Measurements from ENCODE around the gene VRK2.
"Not testable (repeated sequence)": the region's sequence is repeated elsewhere in the genome, so short reads cannot be mapped to it uniquely, and the experiment has no call there.

The VRK2 gene

GRCh38 chr2:58186501-58186900 lies 139.9 kb downstream of the VRK2 start:
- peaks cover 0 to 42% of the 10 kb centered on the region in 2 donors for H3K36me3 ChIP-seq (replicated peaks in 1 of 2; ENCODE audit: control insufficient read depth in 2 of 2, insufficient read depth in 2 of 2, low read length in 2 of 2)
- H3K4me3 ChIP-seq (ENCODE audit: low read length in 2 of 2): no peak overlapping the region
- H4K91ac ChIP-seq (ENCODE audit: low read depth, low read length, poor library complexity): no peak overlapping the region
- no peaks in the 10 kb centered on the region for H3K4me1 ChIP-seq (ENCODE audit: control insufficient read depth in 2 of 2, insufficient read depth in 1 of 2, low read depth in 1 of 2, low read length in 2 of 2)
- no peak overlapping the region for H2AK5ac ChIP-seq (ENCODE audit: low read depth, low read length)
- no peak overlapping the region for H2BK5ac ChIP-seq (ENCODE audit: low read length)
- H3K23ac ChIP-seq (ENCODE audit: low read depth, low read length, poor library complexity): no peak overlapping the region
- H3K14ac ChIP-seq (ENCODE audit: low read length): no peak overlapping the region
- H2BK120ac ChIP-seq (ENCODE audit: low read depth, low read length): no peak overlapping the region
- H2AFZ ChIP-seq (ENCODE audit: low read length): no peak overlapping the region
- no peaks in the 10 kb centered on the region for H3K9me3 ChIP-seq (replicated peaks in 1 of 2; ENCODE audit: control insufficient read depth in 2 of 2, insufficient read depth in 1 of 2, low read depth in 1 of 2, low read length in 2 of 2)
- no peak for DNase-seq (ENCODE audit: low spot score)
- H4K8ac ChIP-seq (ENCODE audit: low read depth, low read length): no peak overlapping the region
- H3K27ac ChIP-seq (replicated peaks; ENCODE audit: low read length): no peak overlapping the region
- no peak overlapping the region for H2BK12ac ChIP-seq (ENCODE audit: low read length)
- WGBS, 2 donors (ENCODE audit: extremely low coverage in 2 of 2, insufficient read length in 2 of 2, insufficient replicate concordance in 1 of 2): no CpG with 5 or more reads among the region's 4 CpGs
- H3K79me1 ChIP-seq (ENCODE audit: low read depth, low read length): no peaks in the 10 kb centered on the region
- H3K18ac ChIP-seq (ENCODE audit: low read length): no peak overlapping the region
- no peaks in the 10 kb centered on the region for H3K27me3 ChIP-seq (ENCODE audit: control insufficient read depth in 3 of 3, insufficient read depth in 3 of 3, low read depth in 1 of 3, low read length in 3 of 3)
- no peak overlapping the region for H3K9ac ChIP-seq (ENCODE audit: low read depth, low read length, poor library complexity)
- no peak overlapping the region for H3K4ac ChIP-seq (ENCODE audit: low read length)
- H2BK15ac ChIP-seq (ENCODE audit: low read length): no peak overlapping the region
- no peak overlapping the region for H3K4me2 ChIP-seq (ENCODE audit: insufficient read depth, low read length, poor library complexity, severe bottlenecking)

GRCh38 chr2:58187022-58187421 lies 140.4 kb downstream of the VRK2 start:
- H2BK15ac ChIP-seq (ENCODE audit: low read length); H3K4ac ChIP-seq (ENCODE audit: low read length); H2BK5ac ChIP-seq (ENCODE audit: low read length); H3K18ac ChIP-seq (ENCODE audit: low read length); H3K79me1 ChIP-seq (ENCODE audit: low read depth, low read length); H4K91ac ChIP-seq (ENCODE audit: low read depth, low read length, poor library complexity); H3K27ac ChIP-seq (replicated peaks; ENCODE audit: low read length); H3K23ac ChIP-seq (ENCODE audit: low read depth, low read length, poor library complexity); H3K4me3 ChIP-seq (ENCODE audit: low read length in 2 of 2); H3K4me2 ChIP-seq (ENCODE audit: insufficient read depth, low read length, poor library complexity, severe bottlenecking); H3K9ac ChIP-seq (ENCODE audit: low read depth, low read length, poor library complexity); H2AFZ ChIP-seq (ENCODE audit: low read length); H3K27me3 ChIP-seq (ENCODE audit: control insufficient read depth in 3 of 3, insufficient read depth in 3 of 3, low read depth in 1 of 3, low read length in 3 of 3); H2BK120ac ChIP-seq (ENCODE audit: low read depth, low read length); H3K4me1 ChIP-seq (ENCODE audit: control insufficient read depth in 2 of 2, insufficient read depth in 1 of 2, low read depth in 1 of 2, low read length in 2 of 2); H4K8ac ChIP-seq (ENCODE audit: low read depth, low read length); H3K14ac ChIP-seq (ENCODE audit: low read length); H2BK12ac ChIP-seq (ENCODE audit: low read length); H3K9me3 ChIP-seq (replicated peaks in 1 of 2; ENCODE audit: control insufficient read depth in 2 of 2, insufficient read depth in 1 of 2, low read depth in 1 of 2, low read length in 2 of 2); DNase-seq (ENCODE audit: low spot score); H2AK5ac ChIP-seq (ENCODE audit: low read depth, low read length): not testable (repeated sequence)
- no CpG with 5 or more reads among the region's 6 CpGs for WGBS, 2 donors (ENCODE audit: extremely low coverage in 2 of 2, insufficient read length in 2 of 2, insufficient replicate concordance in 1 of 2)
- peaks cover 0 to 47% of the 10 kb centered on the region in 2 donors for H3K36me3 ChIP-seq (replicated peaks in 1 of 2; ENCODE audit: control insufficient read depth in 2 of 2, insufficient read depth in 2 of 2, low read length in 2 of 2)

GRCh38 chr2:58194458-58194857 lies 147.9 kb downstream of the VRK2 start:
- H3K4me3 ChIP-seq (ENCODE audit: low read length in 2 of 2): no peak overlapping the region
- H3K36me3 ChIP-seq (replicated peaks in 1 of 2; ENCODE audit: control insufficient read depth in 2 of 2, insufficient read depth in 2 of 2, low read length in 2 of 2): peaks cover 2 to 69% of the 10 kb centered on the region in 2 donors
- no peak overlapping the region for H3K23ac ChIP-seq (ENCODE audit: low read depth, low read length, poor library complexity)
- H3K4me2 ChIP-seq (ENCODE audit: insufficient read depth, low read length, poor library complexity, severe bottlenecking): no peak overlapping the region
- no peaks in the 10 kb centered on the region for H3K4me1 ChIP-seq (ENCODE audit: control insufficient read depth in 2 of 2, insufficient read depth in 1 of 2, low read depth in 1 of 2, low read length in 2 of 2)
- H3K27me3 ChIP-seq (ENCODE audit: control insufficient read depth in 3 of 3, insufficient read depth in 3 of 3, low read depth in 1 of 3, low read length in 3 of 3): no peaks in the 10 kb centered on the region
- peaks cover 2% of the 10 kb centered on the region for H3K79me1 ChIP-seq (ENCODE audit: low read depth, low read length)
- no peak overlapping the region for H3K27ac ChIP-seq (replicated peaks; ENCODE audit: low read length)
- H2BK5ac ChIP-seq (ENCODE audit: low read length): no peak overlapping the region
- no peak overlapping the region for H3K14ac ChIP-seq (ENCODE audit: low read length)
- no peak overlapping the region for H2BK120ac ChIP-seq (ENCODE audit: low read depth, low read length)
- H2AK5ac ChIP-seq (ENCODE audit: low read depth, low read length): no peak overlapping the region
- H4K91ac ChIP-seq (ENCODE audit: low read depth, low read length, poor library complexity): no peak overlapping the region
- H2BK12ac ChIP-seq (ENCODE audit: low read length): no peak overlapping the region
- WGBS, 2 donors (ENCODE audit: extremely low coverage in 2 of 2, insufficient read length in 2 of 2, insufficient replicate concordance in 1 of 2): no CpG with 5 or more reads among the region's 2 CpGs
- no peak overlapping the region for H4K8ac ChIP-seq (ENCODE audit: low read depth, low read length)
- H3K18ac ChIP-seq (ENCODE audit: low read length): no peak overlapping the region
- no peak overlapping the region for H2BK15ac ChIP-seq (ENCODE audit: low read length)
- no peaks in the 10 kb centered on the region for H3K9me3 ChIP-seq (replicated peaks in 1 of 2; ENCODE audit: control insufficient read depth in 2 of 2, insufficient read depth in 1 of 2, low read depth in 1 of 2, low read length in 2 of 2)
- no peak overlapping the region for H2AFZ ChIP-seq (ENCODE audit: low read length)
- no peak overlapping the region for H3K4ac ChIP-seq (ENCODE audit: low read length)
- no peak overlapping the region for H3K9ac ChIP-seq (ENCODE audit: low read depth, low read length, poor library complexity)
- DNase-seq (ENCODE audit: low spot score): no peak

- Histone ChIP-seq H3K4ac (ENCODE audit: low read length) (no peak overlapping the region), H3K79me1 (ENCODE audit: low read depth, low read length) (peaks cover 2% of the 10 kb centered on the region), H3K23ac (ENCODE audit: low read depth, low read length, poor library complexity) (no peak overlapping the region), H4K91ac (ENCODE audit: low read depth, low read length, poor library complexity) (no peak overlapping the region), H4K8ac (ENCODE audit: low read depth, low read length) (no peak overlapping the region), H3K4me1 (ENCODE audit: control insufficient read depth in 2 of 2, insufficient read depth in 1 of 2, low read depth in 1 of 2, low read length in 2 of 2) (no peaks in the 10 kb centered on the region), H3K36me3 (replicated peaks in 1 of 2; ENCODE audit: control insufficient read depth in 2 of 2, insufficient read depth in 2 of 2, low read length in 2 of 2) (peaks cover 2 to 74% of the 10 kb centered on the region in 2 donors), H2BK15ac (ENCODE audit: low read length) (no peak overlapping the region), H3K27me3 (ENCODE audit: control insufficient read depth in 3 of 3, insufficient read depth in 3 of 3, low read depth in 1 of 3, low read length in 3 of 3) (no peaks in the 10 kb centered on the region), H3K9me3 (replicated peaks in 1 of 2; ENCODE audit: control insufficient read depth in 2 of 2, insufficient read depth in 1 of 2, low read depth in 1 of 2, low read length in 2 of 2) (no peaks in the 10 kb centered on the region), H3K9ac (ENCODE audit: low read depth, low read length, poor library complexity) (no peak overlapping the region), H2BK12ac (ENCODE audit: low read length) (no peak overlapping the region), H2BK5ac (ENCODE audit: low read length) (no peak overlapping the region), H2BK120ac (ENCODE audit: low read depth, low read length) (no peak overlapping the region), H2AFZ (ENCODE audit: low read length) (no peak overlapping the region), H3K4me2 (ENCODE audit: insufficient read depth, low read length, poor library complexity, severe bottlenecking) (no peak overlapping the region), H3K27ac (replicated peaks; ENCODE audit: low read length) (no peak overlapping the region), H3K18ac (ENCODE audit: low read length) (no peak overlapping the region), H3K4me3 (ENCODE audit: low read length in 2 of 2) (no peak overlapping the region), H3K14ac (ENCODE audit: low read length) (no peak overlapping the region), H2AK5ac (ENCODE audit: low read depth, low read length) (no peak overlapping the region)
- no CpG with 5 or more reads among the region's 1 CpG for WGBS, 2 donors (ENCODE audit: extremely low coverage in 2 of 2, insufficient read length in 2 of 2, insufficient replicate concordance in 1 of 2)
- no peak for DNase-seq (ENCODE audit: low spot score)
Observed at GRCh38 chr2:58195662-58196061, 149.1 kb downstream of the VRK2 start.

Data from neuronal stem cell (in vitro differentiated cells).